ENCODE data around the gene RANGAP1.
A peak's percentile ranks its signal among the peaks of the same experiment; 100 is the strongest.

The RANGAP1 gene

GRCh38 chr22:41257696-41258095 is 28.3 kb downstream of the RANGAP1 start:
- H3K36me3 ChIP-seq (ENCODE audit: control insufficient read depth, insufficient read depth, low read length): peaks cover 96% of the 10 kb centered on the region
- 93 to 94% methylated on average over 9 to 10 of the region's 11 CpGs for WGBS, 2 experiments (ENCODE audit: insufficient coverage in 2 of 2)
- H3K27ac ChIP-seq (ENCODE audit: low read depth, low read length, severe bottlenecking): no peak overlapping the region
- H3K9me3 ChIP-seq (ENCODE audit: control insufficient read depth, low read length): no peaks in the 10 kb centered on the region
- no peak overlapping the region for H3K4me3 ChIP-seq (ENCODE audit: extremely low read depth, insufficient read depth, low read length, poor library complexity, severe bottlenecking)
- H3K4me1 ChIP-seq (ENCODE audit: control insufficient read depth, insufficient read depth, low read length, poor library complexity, severe bottlenecking): peaks cover 12% of the 10 kb centered on the region

GRCh38 chr22:41256254-41257253 is 29.4 kb downstream of the RANGAP1 start:
- Histone ChIP-seq H3K4me3 (ENCODE audit: extremely low read depth, insufficient read depth, low read length, poor library complexity, severe bottlenecking) (no peak overlapping the region), H3K27ac (ENCODE audit: low read depth, low read length, severe bottlenecking) (no peak overlapping the region), H3K4me1 (ENCODE audit: control insufficient read depth, insufficient read depth, low read length, poor library complexity, severe bottlenecking) (peaks cover 12% of the 10 kb centered on the region), H3K36me3 (ENCODE audit: control insufficient read depth, insufficient read depth, low read length) (peaks cover 95% of the 10 kb centered on the region), H3K9me3 (ENCODE audit: control insufficient read depth, low read length) (no peaks in the 10 kb centered on the region)
- WGBS, 2 experiments (ENCODE audit: insufficient coverage in 2 of 2): 85 to 86% methylated on average over 9 to 10 of the region's 20 CpGs

- WGBS, 2 experiments (ENCODE audit: insufficient coverage in 2 of 2): 94 to 98% methylated on average over 5 of the region's 7 CpGs
Observed at GRCh38 chr22:41254230-41254629, 31.8 kb downstream of the RANGAP1 start.

GRCh38 chr22:41252365-41252764 is 33.6 kb downstream of the RANGAP1 start:
- WGBS, 2 experiments (ENCODE audit: insufficient coverage in 2 of 2): 96 to 98% methylated on average over 8 of the region's 8 CpGs
- peaks cover 97% of the 10 kb centered on the region for H3K36me3 ChIP-seq (ENCODE audit: control insufficient read depth, insufficient read depth, low read length)

More at GRCh38 chr22:41254230-41254629, 31.8 kb downstream of the RANGAP1 start:
- H3K9me3 ChIP-seq (ENCODE audit: control insufficient read depth, low read length): no peaks in the 10 kb centered on the region
- no peak overlapping the region for H3K27ac ChIP-seq (ENCODE audit: low read depth, low read length, severe bottlenecking)
- no peak overlapping the region for H3K4me3 ChIP-seq (ENCODE audit: extremely low read depth, insufficient read depth, low read length, poor library complexity, severe bottlenecking)
- peaks cover 12% of the 10 kb centered on the region for H3K4me1 ChIP-seq (ENCODE audit: control insufficient read depth, insufficient read depth, low read length, poor library complexity, severe bottlenecking)
- peaks cover 95% of the 10 kb centered on the region for H3K36me3 ChIP-seq (ENCODE audit: control insufficient read depth, insufficient read depth, low read length)

GRCh38 chr22:41250127-41250526 is 35.9 kb downstream of the RANGAP1 start:
- H3K27ac ChIP-seq (ENCODE audit: low read depth, low read length, severe bottlenecking): no peak overlapping the region
- 94 to 96% methylated on average over 8 of the region's 12 CpGs for WGBS, 2 experiments (ENCODE audit: insufficient coverage in 2 of 2)
- H3K9me3 ChIP-seq (ENCODE audit: control insufficient read depth, low read length): no peaks in the 10 kb centered on the region
- no peak overlapping the region for H3K4me3 ChIP-seq (ENCODE audit: extremely low read depth, insufficient read depth, low read length, poor library complexity, severe bottlenecking)
- H3K36me3 ChIP-seq (ENCODE audit: control insufficient read depth, insufficient read depth, low read length): peaks cover 95% of the 10 kb centered on the region
- H3K4me1 ChIP-seq (ENCODE audit: control insufficient read depth, insufficient read depth, low read length, poor library complexity, severe bottlenecking): no peaks in the 10 kb centered on the region

More at GRCh38 chr22:41252365-41252764, 33.6 kb downstream of the RANGAP1 start:
- peaks cover 3% of the 10 kb centered on the region for H3K4me1 ChIP-seq (ENCODE audit: control insufficient read depth, insufficient read depth, low read length, poor library complexity, severe bottlenecking)
- H3K4me3 ChIP-seq (ENCODE audit: extremely low read depth, insufficient read depth, low read length, poor library complexity, severe bottlenecking): no peak overlapping the region
- H3K9me3 ChIP-seq (ENCODE audit: control insufficient read depth, low read length): no peaks in the 10 kb centered on the region
- H3K27ac ChIP-seq (ENCODE audit: low read depth, low read length, severe bottlenecking): no peak overlapping the region

- H3K9me3 ChIP-seq (ENCODE audit: control insufficient read depth, low read length): no peaks in the 10 kb centered on the region
- H3K4me3 ChIP-seq (ENCODE audit: extremely low read depth, insufficient read depth, low read length, poor library complexity, severe bottlenecking): no peak overlapping the region
- WGBS, 2 experiments (ENCODE audit: insufficient coverage in 2 of 2): 96 to 98% methylated on average over 9 to 14 of the region's 14 CpGs
- no peak overlapping the region for H3K27ac ChIP-seq (ENCODE audit: low read depth, low read length, severe bottlenecking)
- H3K4me1 ChIP-seq (ENCODE audit: control insufficient read depth, insufficient read depth, low read length, poor library complexity, severe bottlenecking): no peaks in the 10 kb centered on the region
- H3K36me3 ChIP-seq (ENCODE audit: control insufficient read depth, insufficient read depth, low read length): peaks cover 93% of the 10 kb centered on the region
Observed at GRCh38 chr22:41249442-41249841, 36.5 kb downstream of the RANGAP1 start.

GRCh38 chr22:41248758-41249157 is 37.2 kb downstream of the RANGAP1 start:
- peaks cover 86% of the 10 kb centered on the region for H3K36me3 ChIP-seq (ENCODE audit: control insufficient read depth, insufficient read depth, low read length)
- 96 to 97% methylated on average over 8 to 9 of the region's 10 CpGs for WGBS, 2 experiments (ENCODE audit: insufficient coverage in 2 of 2)

GRCh38 chr22:41248314-41248713 is 37.7 kb downstream of the RANGAP1 start:
- Histone ChIP-seq H3K4me1 (ENCODE audit: control insufficient read depth, insufficient read depth, low read length, poor library complexity, severe bottlenecking) (no peaks in the 10 kb centered on the region), H3K9me3 (ENCODE audit: control insufficient read depth, low read length) (no peaks in the 10 kb centered on the region), H3K36me3 (ENCODE audit: control insufficient read depth, insufficient read depth, low read length) (peaks cover 82% of the 10 kb centered on the region), H3K27ac (ENCODE audit: low read depth, low read length, severe bottlenecking) (no peak overlapping the region), H3K4me3 (ENCODE audit: extremely low read depth, insufficient read depth, low read length, poor library complexity, severe bottlenecking) (no peak overlapping the region)
- WGBS, 2 experiments (ENCODE audit: insufficient coverage in 2 of 2): 91 to 97% methylated on average over 10 of the region's 15 CpGs

More at GRCh38 chr22:41248758-41249157, 37.2 kb downstream of the RANGAP1 start:
- Histone ChIP-seq H3K9me3 (ENCODE audit: control insufficient read depth, low read length) (no peaks in the 10 kb centered on the region), H3K4me3 (ENCODE audit: extremely low read depth, insufficient read depth, low read length, poor library complexity, severe bottlenecking) (no peak overlapping the region), H3K27ac (ENCODE audit: low read depth, low read length, severe bottlenecking) (no peak overlapping the region), H3K4me1 (ENCODE audit: control insufficient read depth, insufficient read depth, low read length, poor library complexity, severe bottlenecking) (no peaks in the 10 kb centered on the region)

GRCh38 chr22:41247703-41248102 is 38.3 kb downstream of the RANGAP1 start:
- Histone ChIP-seq H3K36me3 (ENCODE audit: control insufficient read depth, insufficient read depth, low read length) (peaks cover 76% of the 10 kb centered on the region), H3K27ac (ENCODE audit: low read depth, low read length, severe bottlenecking) (no peak overlapping the region), H3K4me3 (ENCODE audit: extremely low read depth, insufficient read depth, low read length, poor library complexity, severe bottlenecking) (no peak overlapping the region), H3K9me3 (ENCODE audit: control insufficient read depth, low read length) (no peaks in the 10 kb centered on the region), H3K4me1 (ENCODE audit: control insufficient read depth, insufficient read depth, low read length, poor library complexity, severe bottlenecking) (no peaks in the 10 kb centered on the region)
- WGBS, 2 experiments (ENCODE audit: insufficient coverage in 2 of 2): 87 to 98% methylated on average over 5 to 6 of the region's 7 CpGs

GRCh38 chr22:41245917-41246499 is 40.0 kb downstream of the RANGAP1 start:
- Histone ChIP-seq H3K4me1 (ENCODE audit: control insufficient read depth, insufficient read depth, low read length, poor library complexity, severe bottlenecking) (no peaks in the 10 kb centered on the region), H3K4me3 (ENCODE audit: extremely low read depth, insufficient read depth, low read length, poor library complexity, severe bottlenecking) (no peak overlapping the region), H3K36me3 (ENCODE audit: control insufficient read depth, insufficient read depth, low read length) (peaks cover 59% of the 10 kb centered on the region), H3K27ac (ENCODE audit: low read depth, low read length, severe bottlenecking) (peak overlapping the region; percentile 24), H3K9me3 (ENCODE audit: control insufficient read depth, low read length) (no peaks in the 10 kb centered on the region)
- WGBS, 2 experiments (ENCODE audit: insufficient coverage in 2 of 2): 84 to 89% methylated on average over 12 to 16 of the region's 21 CpGs
